SK-N-SH (cell line): ENCODE results near the gene ZFP36.

ENCODE experiments used
- RAD21 ChIP-seq: IDR thresholded peaks from 2 replicates; pipeline ENCODE4 v1.6.1; 2012; ENCODE audit warnings: mild to moderate bottlenecking, low read length
- RFX5 ChIP-seq: IDR thresholded peaks from 2 replicates; pipeline ENCODE4 v1.6.1; 2012; ENCODE audit warnings: mild to moderate bottlenecking, improper control_type of control experiment, low read length
- SIN3A ChIP-seq: IDR thresholded peaks from 2 replicates; pipeline ENCODE4 v1.6.1; 2012; ENCODE audit warnings: low read depth, mild to moderate bottlenecking, low read length, moderate library complexity, borderline replicate concordance
- TAF1 ChIP-seq: IDR thresholded peaks from 2 replicates; pipeline ENCODE4 v1.6.1; 2012; ENCODE audit warnings: low read depth, mild to moderate bottlenecking, low read length, moderate library complexity, borderline replicate concordance
- TF ChIP-seq, protein P1 (sequence below): fragments of 200-600 bp; sonication (generic); IDR thresholded peaks from 2 replicates; pipeline ENCODE4 v1.6.1; 2017; ENCODE audit warnings: antibody characterized with exemption, mild to moderate bottlenecking, moderate library complexity
- TF ChIP-seq, protein P2 (sequence below): fragments of 150-350 bp; IDR thresholded peaks from 2 replicates; pipeline ENCODE4 v1.6.1; 2017; ENCODE audit warnings: antibody characterized with exemption, low read length, low read depth, borderline replicate concordance

DNA sequence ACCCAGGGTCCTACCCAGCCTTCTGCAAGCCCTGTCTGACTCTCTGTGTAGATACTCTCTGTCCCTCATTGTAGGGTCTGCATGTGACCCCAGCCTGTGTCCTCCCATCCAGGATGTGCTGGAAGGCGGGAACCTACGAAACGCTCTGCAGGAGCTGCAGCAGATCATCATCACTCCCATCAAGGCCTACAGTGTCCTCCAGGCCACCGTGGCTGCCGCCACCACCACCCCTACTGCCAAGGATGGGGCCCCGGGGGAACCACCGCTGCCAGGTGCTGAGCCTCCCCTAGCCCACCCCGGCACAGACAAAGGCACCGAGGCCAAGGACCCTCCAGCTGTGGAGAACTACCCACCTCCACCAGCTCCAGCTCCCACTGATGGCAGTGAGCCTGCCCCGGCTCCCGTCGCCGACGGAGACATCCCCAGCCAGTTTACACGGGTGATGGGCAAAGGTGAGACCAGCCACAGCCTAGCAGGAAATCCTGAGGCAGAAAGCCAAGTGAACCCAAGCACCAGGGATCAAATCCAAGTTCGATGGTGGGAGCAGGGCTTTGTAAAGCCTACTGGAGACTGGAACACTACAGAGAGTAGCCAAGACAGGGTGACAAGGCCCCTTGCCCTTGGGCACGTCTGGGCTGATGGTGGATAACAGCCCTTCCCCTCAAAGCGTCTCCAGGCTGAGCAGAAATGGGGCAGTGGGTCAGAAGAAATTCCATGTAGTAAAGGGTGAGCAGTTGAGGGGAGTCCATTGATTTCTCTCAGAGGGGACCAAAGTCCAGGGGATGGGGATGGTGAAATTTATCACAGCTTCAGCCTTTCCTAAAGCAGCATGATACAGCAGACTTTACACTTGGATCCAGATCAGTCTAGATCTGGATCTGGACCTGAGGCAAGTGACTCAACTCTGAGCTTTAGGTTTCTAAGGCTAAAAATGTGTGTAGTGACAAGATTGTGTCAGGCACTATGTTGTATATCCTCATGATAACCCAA lies 29.0 kb upstream of the ZFP36 start:
- TF ChIP-seq, protein P1, sequence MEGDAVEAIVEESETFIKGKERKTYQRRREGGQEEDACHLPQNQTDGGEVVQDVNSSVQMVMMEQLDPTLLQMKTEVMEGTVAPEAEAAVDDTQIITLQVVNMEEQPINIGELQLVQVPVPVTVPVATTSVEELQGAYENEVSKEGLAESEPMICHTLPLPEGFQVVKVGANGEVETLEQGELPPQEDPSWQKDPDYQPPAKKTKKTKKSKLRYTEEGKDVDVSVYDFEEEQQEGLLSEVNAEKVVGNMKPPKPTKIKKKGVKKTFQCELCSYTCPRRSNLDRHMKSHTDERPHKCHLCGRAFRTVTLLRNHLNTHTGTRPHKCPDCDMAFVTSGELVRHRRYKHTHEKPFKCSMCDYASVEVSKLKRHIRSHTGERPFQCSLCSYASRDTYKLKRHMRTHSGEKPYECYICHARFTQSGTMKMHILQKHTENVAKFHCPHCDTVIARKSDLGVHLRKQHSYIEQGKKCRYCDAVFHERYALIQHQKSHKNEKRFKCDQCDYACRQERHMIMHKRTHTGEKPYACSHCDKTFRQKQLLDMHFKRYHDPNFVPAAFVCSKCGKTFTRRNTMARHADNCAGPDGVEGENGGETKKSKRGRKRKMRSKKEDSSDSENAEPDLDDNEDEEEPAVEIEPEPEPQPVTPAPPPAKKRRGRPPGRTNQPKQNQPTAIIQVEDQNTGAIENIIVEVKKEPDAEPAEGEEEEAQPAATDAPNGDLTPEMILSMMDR: no peak
- no peak for TF ChIP-seq RFX5
- TF ChIP-seq, protein P2, sequence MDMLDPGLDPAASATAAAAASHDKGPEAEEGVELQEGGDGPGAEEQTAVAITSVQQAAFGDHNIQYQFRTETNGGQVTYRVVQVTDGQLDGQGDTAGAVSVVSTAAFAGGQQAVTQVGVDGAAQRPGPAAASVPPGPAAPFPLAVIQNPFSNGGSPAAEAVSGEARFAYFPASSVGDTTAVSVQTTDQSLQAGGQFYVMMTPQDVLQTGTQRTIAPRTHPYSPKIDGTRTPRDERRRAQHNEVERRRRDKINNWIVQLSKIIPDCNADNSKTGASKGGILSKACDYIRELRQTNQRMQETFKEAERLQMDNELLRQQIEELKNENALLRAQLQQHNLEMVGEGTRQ: no peak
- TF ChIP-seq TAF1: no peak
- no peak for TF ChIP-seq RAD21
- TF ChIP-seq SIN3A: no peak
